HFFc6 (cell line): Measurements from ENCODE around the gene ACOX1. TPM values are rescaled to one million over a fixed set of nuclear protein-coding genes. Genes with fewer than 3 reads are reported as not detected.

ENCODE experiments used
- DNase-seq: peaks from one replicate; pipeline ENCODE4 v3.0.0-alpha.2; 2018
- H3K27ac Mint-ChIP-seq: 2 replicates; pipeline ENCODE4 v1.8.0; 2020; ENCODE audit warnings: mild to moderate bottlenecking, mixed read lengths
- H3K27me3 Mint-ChIP-seq: 2 replicates; pipeline ENCODE4 v1.8.0; 2021; ENCODE audit warnings: mild to moderate bottlenecking, moderate library complexity, mixed read lengths; ENCODE audit not compliant: insufficient read depth
- H3K36me3 Mint-ChIP-seq: 2 replicates; pipeline ENCODE4 v1.8.0; 2021; ENCODE audit warnings: low read depth, mixed read lengths
- H3K4me1 Mint-ChIP-seq: 2 replicates; pipeline ENCODE4 v1.8.0; 2020; ENCODE audit warnings: low read depth, mixed read lengths
- H3K4me3 Mint-ChIP-seq: 2 replicates; pipeline ENCODE4 v1.8.0; 2020; ENCODE audit warnings: mild to moderate bottlenecking, moderate library complexity, mixed read lengths
- H3K9me3 Mint-ChIP-seq: 2 replicates; pipeline ENCODE4 v1.8.0; 2020; ENCODE audit warnings: mild to moderate bottlenecking, mixed read lengths
- CTCF ChIP-seq: fragments of 200-600 bp; sonication (generic); IDR thresholded peaks from 2 replicates; pipeline ENCODE4 v1.5.0; 2021; ENCODE audit warnings: antibody characterized with exemption, mild to moderate bottlenecking
- total RNA-seq, 6 experiments: library from RNA; stranded (reverse); fragmentation: NEBNext Ultra II Directional; extraction: Animal tissue kit (Norgen Biotek cat#: 25700); gene quantifications; 2 replicates in 1 of 6; 3 replicates in 5 of 6; pipeline ENCODE4 v1.2.3, GENCODE V29; 2021

The ACOX1 gene
- total RNA-seq, 6 experiments from 2014 or later: 40.4 to 47.2 (median 44.5) TPM

GRCh38 chr17:76002100-76002499 lies 23.1 kb upstream of the ACOX1 start:
- H3K9me3 Mint-ChIP-seq: no peaks in the 10 kb centered on the region
- peaks cover 3% of the 10 kb centered on the region for H3K27me3 Mint-ChIP-seq
- H3K4me3 Mint-ChIP-seq: no peak overlapping the region
- no peak for TF ChIP-seq CTCF
- peaks cover 24% of the 10 kb centered on the region for H3K4me1 Mint-ChIP-seq
- peaks cover 4% of the 10 kb centered on the region; the same call in 1 of the 2 replicates for H3K36me3 Mint-ChIP-seq
- no peak for DNase-seq
- H3K27ac Mint-ChIP-seq: no peak overlapping the region

- TF ChIP-seq CTCF: peak; percentile 66
- Mint-ChIP-seq H3K27me3 (peaks cover 3% of the 10 kb centered on the region), H3K4me1 (peaks cover 31% of the 10 kb centered on the region), H3K27ac (no peak within 1 kb of the TSS), H3K36me3 (peaks cover 4% of the 10 kb centered on the region; the same call in 1 of the 2 replicates), H3K9me3 (no peaks in the 10 kb centered on the region), H3K4me3 (no peak within 1 kb of the TSS)
- DNase-seq: no peak
Measured at GRCh38 chr17:76000755-76001521, 22.0 kb upstream of the ACOX1 start, which contains the start of gene CDK3. Gene CDK3, plus strand, starts transcription at chr17:76000855. Its CDS starts 571 bp downstream, at chr17:76001426.

- Mint-ChIP-seq H3K27ac (no peak overlapping the region), H3K9me3 (no peaks in the 10 kb centered on the region), H3K4me1 (peaks cover 23% of the 10 kb centered on the region), H3K27me3 (peaks cover 3% of the 10 kb centered on the region), H3K4me3 (no peak overlapping the region), H3K36me3 (peaks cover 2% of the 10 kb centered on the region; the same call in 1 of the 2 replicates)
- peak; percentile 89 for TF ChIP-seq CTCF
- DNase-seq: no peak
Measured at GRCh38 chr17:76000016-76000754, 21.2 kb upstream of the ACOX1 start.

GRCh38 chr17:75998327-75998795 lies 19.4 kb upstream of the ACOX1 start:
- Mint-ChIP-seq H3K36me3 (no peaks in the 10 kb centered on the region), H3K9me3 (no peaks in the 10 kb centered on the region), H3K27me3 (peaks cover 3% of the 10 kb centered on the region), H3K4me3 (no peak overlapping the region), H3K4me1 (peaks cover 22% of the 10 kb centered on the region), H3K27ac (no peak overlapping the region; the same call in 1 of the 2 replicates)
- no peak for TF ChIP-seq CTCF
- peak; percentile 28 for DNase-seq

- Mint-ChIP-seq H3K36me3 (0 out of 2 replicates have a peak, but pooled peaks cover 5% of the 10 kb centered on the region), H3K27ac (peak overlapping the region; percentile 70), H3K27me3 (peaks cover 3% of the 10 kb centered on the region), H3K4me3 (peak overlapping the region; percentile 7), H3K4me1 (peaks cover 22% of the 10 kb centered on the region), H3K9me3 (no peaks in the 10 kb centered on the region)
- TF ChIP-seq CTCF: no peak
- peak; percentile 11 for DNase-seq
Measured at GRCh38 chr17:75996665-75997590, 18.0 kb upstream of the ACOX1 start.
